ENCODE measurements around the gene TLX2. TPM values are rescaled to one million over a fixed set of nuclear protein-coding genes. Genes with fewer than 3 reads are reported as not detected.

The TLX2 gene
- total RNA-seq, 3 donors from 2014 or later (not counting 1 experiment from before 2014, with no cell fraction given): 0.23 to 0.45 TPM; not detected in 1

- intact Hi-C loops (cut with micrococcal nuclease): no loop called here
- Histone ChIP-seq H3K27me3 (ENCODE audit: control insufficient read depth, insufficient read depth, low read length) (peaks cover 5% of the 10 kb centered on the region), H3K9me3 (ENCODE audit: control insufficient read depth, insufficient read depth, low read length) (no peaks in the 10 kb centered on the region), H3K36me3 (ENCODE audit: control insufficient read depth, insufficient read depth, low read length) (peaks cover 7% of the 10 kb centered on the region), H3K27ac (ENCODE audit: low read length) (no peak overlapping the region), H3K4me1 (ENCODE audit: control insufficient read depth, insufficient read depth, low read length) (peaks cover 73% of the 10 kb centered on the region), H3K4me3 (ENCODE audit: low read length) (peak overlapping the region; percentile 57)
- Mint-ChIP-seq H3K4me3 (peak overlapping the region; percentile 88), H3K9me3 (no peaks in the 10 kb centered on the region), H3K36me3 (no peaks in the 10 kb centered on the region), H3K27me3 (ENCODE audit: low read depth in 2 of 2) (peaks cover 0 to 8% of the 10 kb centered on the region in 2 donors), H3K27ac (peak overlapping the region; percentile 84 to 90), H3K4me1 (peaks cover 46 to 82% of the 10 kb centered on the region in 2 donors)
- WGBS (ENCODE audit: insufficient coverage): 15% methylated on average over 31 of the region's 32 CpGs
- ATAC-seq: no peak
- TF ChIP-seq CTCF (IDR thresholded peaks at IDR 0.05): no peak
- DNase-seq: no peak
Measured at GRCh38 chr2:74502147-74502719, 12.0 kb upstream of the TLX2 start.

GRCh38 chr2:74502720-74503505, 11.3 kb upstream of the TLX2 start:
- H3K9me3 Mint-ChIP-seq: no peaks in the 10 kb centered on the region
- H3K4me1 ChIP-seq (ENCODE audit: control insufficient read depth, insufficient read depth, low read length): peaks cover 68% of the 10 kb centered on the region
- H3K36me3 ChIP-seq (ENCODE audit: control insufficient read depth, insufficient read depth, low read length): peaks cover 7% of the 10 kb centered on the region
- peaks cover 5% of the 10 kb centered on the region for H3K27me3 ChIP-seq (ENCODE audit: control insufficient read depth, insufficient read depth, low read length)
- H3K36me3 Mint-ChIP-seq: no peaks in the 10 kb centered on the region
- under 1% methylated on average over 67 of the region's 67 CpGs for WGBS (ENCODE audit: insufficient coverage)
- H3K4me3 ChIP-seq (ENCODE audit: low read length): peak overlapping the region; percentile 57
- peak; percentile 56 to 72 for DNase-seq
- peak; percentile 19 for TF ChIP-seq CTCF (IDR thresholded peaks at IDR 0.05)
- H3K9me3 ChIP-seq (ENCODE audit: control insufficient read depth, insufficient read depth, low read length): no peaks in the 10 kb centered on the region
- H3K4me3 Mint-ChIP-seq: peak overlapping the region; percentile 88
- H3K27ac ChIP-seq (ENCODE audit: low read length): peak overlapping the region; percentile 74
- peaks cover 0 to 8% of the 10 kb centered on the region in 2 donors for H3K27me3 Mint-ChIP-seq (ENCODE audit: low read depth in 2 of 2)
- peak; percentile 43 to 56 (median 48) for ATAC-seq
- peak overlapping the region; percentile 84 to 90 for H3K27ac Mint-ChIP-seq
- intact Hi-C loops (cut with micrococcal nuclease): loop anchor here (1.0 kb wide), 1 partner anchor 20 kb away; the partner anchor contains the start of gene TTC31
- peaks cover 51 to 84% of the 10 kb centered on the region in 2 donors for H3K4me1 Mint-ChIP-seq

- WGBS (ENCODE audit: insufficient coverage): 63% methylated on average over 45 of the region's 45 CpGs
- H3K27me3 Mint-ChIP-seq (ENCODE audit: low read depth in 2 of 2): peaks cover 0 to 8% of the 10 kb centered on the region in 2 donors
- DNase-seq (no peak), ATAC-seq (no peak)
- H3K36me3 Mint-ChIP-seq: no peaks in the 10 kb centered on the region
- Histone ChIP-seq H3K27ac (ENCODE audit: low read length) (peak overlapping the region; percentile 74), H3K36me3 (ENCODE audit: control insufficient read depth, insufficient read depth, low read length) (peaks cover 7% of the 10 kb centered on the region), H3K9me3 (ENCODE audit: control insufficient read depth, insufficient read depth, low read length) (no peaks in the 10 kb centered on the region), H3K4me1 (ENCODE audit: control insufficient read depth, insufficient read depth, low read length) (peaks cover 66% of the 10 kb centered on the region), H3K27me3 (ENCODE audit: control insufficient read depth, insufficient read depth, low read length) (peaks cover 5% of the 10 kb centered on the region), H3K4me3 (ENCODE audit: low read length) (peak overlapping the region; percentile 57)
- peak overlapping the region; percentile 84 to 90 for H3K27ac Mint-ChIP-seq
- no peaks in the 10 kb centered on the region for H3K9me3 Mint-ChIP-seq
- TF ChIP-seq CTCF (IDR thresholded peaks at IDR 0.05): no peak
- H3K4me1 Mint-ChIP-seq: peaks cover 51 to 82% of the 10 kb centered on the region in 2 donors
- intact Hi-C loops (cut with micrococcal nuclease): loop anchor here (1.0 kb wide), 1 partner anchor 20 kb away; the partner anchor contains the start of gene TTC31
- peak overlapping the region; percentile 88 for H3K4me3 Mint-ChIP-seq
Measured at GRCh38 chr2:74503506-74504475, 10.5 kb upstream of the TLX2 start.
